Non-pigmented ciliary epithelial cell (primary cell): ENCODE measurements around the gene GOLGA8T.
"Not testable (repeated sequence)": the region's sequence is repeated elsewhere in the genome, so short reads cannot be mapped to it uniquely, and the experiment has no call there.

Experiments
- DNase-seq: peaks from one replicate; pipeline ENCODE4 v3.0.0-alpha.2; 2010; ENCODE audit warnings: low read depth

GOLGA8T gene

GRCh38 chr15:30134751-30135150, at the start of gene GOLGA8T:
GOLGA8T (plus strand) TSS chr15:30135051; CDS start chr15:30135149, 98 bp downstream.
- DNase-seq: not testable (repeated sequence)

GRCh38 chr15:30097827-30098226, 37.0 kb upstream of the GOLGA8T start:
- DNase-seq: not testable (repeated sequence)

GRCh38 chr15:30102890-30103289, 32.0 kb upstream of the GOLGA8T start:
- not testable (repeated sequence) for DNase-seq

- not testable (repeated sequence) for DNase-seq
These were observed 30.8 kb upstream of the GOLGA8T start for GRCh38 chr15:30103941-30104507.

- DNase-seq: not testable (repeated sequence)
These were observed 24.3 kb upstream of the GOLGA8T start for GRCh38 chr15:30110591-30110990.

GRCh38 chr15:30130066-30130465, 4.8 kb upstream of the GOLGA8T start:
- not testable (repeated sequence) for DNase-seq

- DNase-seq: not testable (repeated sequence)
These were observed 8.4 kb downstream of the GOLGA8T start for GRCh38 chr15:30143246-30143645.

GRCh38 chr15:30149891-30150290, 15.0 kb downstream of the GOLGA8T start:
- not testable (repeated sequence) for DNase-seq

- not testable (repeated sequence) for DNase-seq
These were observed 27.9 kb downstream of the GOLGA8T start for GRCh38 chr15:30162479-30163357.

- not testable (repeated sequence) for DNase-seq
These were observed 28.9 kb downstream of the GOLGA8T start for GRCh38 chr15:30163759-30164158.

GRCh38 chr15:30164257-30164656, 29.4 kb downstream of the GOLGA8T start:
- DNase-seq: not testable (repeated sequence)

GRCh38 chr15:30167403-30167802, 32.6 kb downstream of the GOLGA8T start:
- not testable (repeated sequence) for DNase-seq

GRCh38 chr15:30167886-30168285, 33.0 kb downstream of the GOLGA8T start:
- not testable (repeated sequence) for DNase-seq

- DNase-seq: not testable (repeated sequence)
These were observed 36.6 kb downstream of the GOLGA8T start for GRCh38 chr15:30171452-30171851.

- DNase-seq: not testable (repeated sequence)
These were observed 38.3 kb downstream of the GOLGA8T start for GRCh38 chr15:30173041-30173608.

- DNase-seq: not testable (repeated sequence)
These were observed 40.4 kb downstream of the GOLGA8T start for GRCh38 chr15:30175291-30175690.

GRCh38 chr15:30176613-30177012, 41.8 kb downstream of the GOLGA8T start:
- DNase-seq: not testable (repeated sequence)

- not testable (repeated sequence) for DNase-seq
These were observed 45.0 kb downstream of the GOLGA8T start for GRCh38 chr15:30179814-30180213.

- not testable (repeated sequence) for DNase-seq
These were observed 50.6 kb downstream of the GOLGA8T start for GRCh38 chr15:30185495-30185894.

GRCh38 chr15:30187429-30187828, 52.6 kb downstream of the GOLGA8T start:
- not testable (repeated sequence) for DNase-seq

- DNase-seq: not testable (repeated sequence)
These were observed 54.9 kb downstream of the GOLGA8T start for GRCh38 chr15:30189754-30190153.

GRCh38 chr15:30191143-30191542, 56.3 kb downstream of the GOLGA8T start:
- DNase-seq: not testable (repeated sequence)

GRCh38 chr15:30191639-30192038, 56.8 kb downstream of the GOLGA8T start:
- not testable (repeated sequence) for DNase-seq
